Esophagus muscularis mucosa (tissue), 3 donors: ENCODE results near the gene SIX3.

Experiments used
- POLR2A ChIP-seq: fragments of 450-650 bp; IDR thresholded peaks from one replicate; pipeline ENCODE4 v1.6.1; 2017; ENCODE audit warnings: antibody characterized with exemption, moderate library complexity, mild to moderate bottlenecking, low read depth
- TF ChIP-seq, protein P1 (sequence below), 3 experiments: fragments of 200-600 bp in 2 of 3; fragments of 450-650 bp in 1 of 3; sonication (generic) in 2 of 3; IDR thresholded peaks; one replicate each; pipeline ENCODE4 v1.5.1; 2017 to 2019; ENCODE audit warnings: antibody characterized with exemption in 3 of 3, mild to moderate bottlenecking in 2 of 3, moderate library complexity in 1 of 3

DNA sequence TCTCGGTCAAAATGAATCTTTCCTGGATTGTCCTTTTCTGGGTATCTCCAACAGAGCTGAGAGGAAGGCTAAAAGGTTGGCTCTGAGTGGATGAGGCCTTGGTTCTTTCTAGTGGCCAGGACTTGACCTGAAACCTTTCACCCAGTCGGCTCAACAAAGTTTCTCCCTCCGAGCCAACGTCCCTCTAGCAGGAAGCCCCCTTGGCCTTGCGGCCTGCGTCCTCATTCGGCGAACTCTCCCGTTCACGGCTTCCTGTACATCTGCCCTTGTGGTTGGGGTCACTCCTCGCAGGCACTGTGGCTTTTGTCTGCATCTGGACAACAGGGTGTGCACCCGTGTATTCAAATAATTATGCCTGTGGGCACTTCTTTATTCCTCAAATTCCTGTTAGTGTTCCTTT, 9.4 kb upstream of the SIX3 start:
- TF ChIP-seq, protein P1, sequence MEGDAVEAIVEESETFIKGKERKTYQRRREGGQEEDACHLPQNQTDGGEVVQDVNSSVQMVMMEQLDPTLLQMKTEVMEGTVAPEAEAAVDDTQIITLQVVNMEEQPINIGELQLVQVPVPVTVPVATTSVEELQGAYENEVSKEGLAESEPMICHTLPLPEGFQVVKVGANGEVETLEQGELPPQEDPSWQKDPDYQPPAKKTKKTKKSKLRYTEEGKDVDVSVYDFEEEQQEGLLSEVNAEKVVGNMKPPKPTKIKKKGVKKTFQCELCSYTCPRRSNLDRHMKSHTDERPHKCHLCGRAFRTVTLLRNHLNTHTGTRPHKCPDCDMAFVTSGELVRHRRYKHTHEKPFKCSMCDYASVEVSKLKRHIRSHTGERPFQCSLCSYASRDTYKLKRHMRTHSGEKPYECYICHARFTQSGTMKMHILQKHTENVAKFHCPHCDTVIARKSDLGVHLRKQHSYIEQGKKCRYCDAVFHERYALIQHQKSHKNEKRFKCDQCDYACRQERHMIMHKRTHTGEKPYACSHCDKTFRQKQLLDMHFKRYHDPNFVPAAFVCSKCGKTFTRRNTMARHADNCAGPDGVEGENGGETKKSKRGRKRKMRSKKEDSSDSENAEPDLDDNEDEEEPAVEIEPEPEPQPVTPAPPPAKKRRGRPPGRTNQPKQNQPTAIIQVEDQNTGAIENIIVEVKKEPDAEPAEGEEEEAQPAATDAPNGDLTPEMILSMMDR (IDR thresholded peaks at IDR 0.05), result no peak
- no peak for TF ChIP-seq POLR2A
